ENCODE results near the gene MICAL2. TPM values are rescaled to one million over a fixed set of nuclear protein-coding genes. Genes with fewer than 3 reads are reported as not detected.

The MICAL2 gene
- total RNA-seq, 1 donor from 2014 or later = 367 TPM

- no peak for DNase-seq (ENCODE audit: low read depth)
- H3K36me3 ChIP-seq (ENCODE audit: control insufficient read depth, insufficient read depth, low read length) = no peaks in the 10 kb centered on the region
- H3K27me3 ChIP-seq (ENCODE audit: control insufficient read depth, insufficient read depth, low read length) = no peaks in the 10 kb centered on the region
- TF ChIP-seq, protein P1, sequence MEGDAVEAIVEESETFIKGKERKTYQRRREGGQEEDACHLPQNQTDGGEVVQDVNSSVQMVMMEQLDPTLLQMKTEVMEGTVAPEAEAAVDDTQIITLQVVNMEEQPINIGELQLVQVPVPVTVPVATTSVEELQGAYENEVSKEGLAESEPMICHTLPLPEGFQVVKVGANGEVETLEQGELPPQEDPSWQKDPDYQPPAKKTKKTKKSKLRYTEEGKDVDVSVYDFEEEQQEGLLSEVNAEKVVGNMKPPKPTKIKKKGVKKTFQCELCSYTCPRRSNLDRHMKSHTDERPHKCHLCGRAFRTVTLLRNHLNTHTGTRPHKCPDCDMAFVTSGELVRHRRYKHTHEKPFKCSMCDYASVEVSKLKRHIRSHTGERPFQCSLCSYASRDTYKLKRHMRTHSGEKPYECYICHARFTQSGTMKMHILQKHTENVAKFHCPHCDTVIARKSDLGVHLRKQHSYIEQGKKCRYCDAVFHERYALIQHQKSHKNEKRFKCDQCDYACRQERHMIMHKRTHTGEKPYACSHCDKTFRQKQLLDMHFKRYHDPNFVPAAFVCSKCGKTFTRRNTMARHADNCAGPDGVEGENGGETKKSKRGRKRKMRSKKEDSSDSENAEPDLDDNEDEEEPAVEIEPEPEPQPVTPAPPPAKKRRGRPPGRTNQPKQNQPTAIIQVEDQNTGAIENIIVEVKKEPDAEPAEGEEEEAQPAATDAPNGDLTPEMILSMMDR (IDR thresholded peaks at IDR 0.05; ENCODE audit: insufficient read depth, low read length, poor library complexity, severe bottlenecking) = no peak
- H3K4me3 ChIP-seq (ENCODE audit: low read depth, low read length) = no peak overlapping the region
Observed at GRCh38 chr11:12148882-12149281, 38.5 kb downstream of the MICAL2 start.

DNA sequence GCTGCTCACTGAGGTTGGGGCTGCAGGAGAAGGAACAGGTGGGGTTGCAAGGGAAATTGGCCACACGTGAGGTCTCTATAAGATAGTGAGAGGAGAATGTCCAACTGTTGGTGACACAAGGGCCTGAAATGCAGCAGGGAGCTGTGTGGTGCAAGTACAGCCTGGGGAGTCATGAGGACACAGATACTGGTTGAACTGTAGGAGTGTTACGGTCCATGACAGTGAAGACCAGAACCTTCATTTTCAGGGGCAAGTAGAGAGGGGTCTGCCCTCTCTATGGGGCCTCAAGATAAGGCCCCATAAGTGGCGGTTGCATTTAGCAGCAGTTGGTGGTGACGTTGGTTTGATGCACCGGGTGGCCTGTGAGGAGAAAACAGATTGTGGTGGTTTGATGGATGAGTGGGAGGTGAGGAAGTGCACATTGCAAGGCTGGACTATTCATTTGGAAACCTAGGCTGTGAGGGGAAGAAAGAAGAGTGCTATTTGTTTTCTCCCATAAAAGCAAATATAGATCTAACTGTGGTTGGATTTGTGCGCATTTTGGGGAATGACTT lies 39.4 kb downstream of the MICAL2 start:
- H3K36me3 ChIP-seq (ENCODE audit: control insufficient read depth, insufficient read depth, low read length) = no peaks in the 10 kb centered on the region
- no peaks in the 10 kb centered on the region for H3K27me3 ChIP-seq (ENCODE audit: control insufficient read depth, insufficient read depth, low read length)
- no peak for DNase-seq (ENCODE audit: low read depth)
- H3K4me3 ChIP-seq (ENCODE audit: low read depth, low read length) = no peak overlapping the region
- TF ChIP-seq, protein P1 (IDR thresholded peaks at IDR 0.05; ENCODE audit: insufficient read depth, low read length, poor library complexity, severe bottlenecking) = no peak

DNA sequence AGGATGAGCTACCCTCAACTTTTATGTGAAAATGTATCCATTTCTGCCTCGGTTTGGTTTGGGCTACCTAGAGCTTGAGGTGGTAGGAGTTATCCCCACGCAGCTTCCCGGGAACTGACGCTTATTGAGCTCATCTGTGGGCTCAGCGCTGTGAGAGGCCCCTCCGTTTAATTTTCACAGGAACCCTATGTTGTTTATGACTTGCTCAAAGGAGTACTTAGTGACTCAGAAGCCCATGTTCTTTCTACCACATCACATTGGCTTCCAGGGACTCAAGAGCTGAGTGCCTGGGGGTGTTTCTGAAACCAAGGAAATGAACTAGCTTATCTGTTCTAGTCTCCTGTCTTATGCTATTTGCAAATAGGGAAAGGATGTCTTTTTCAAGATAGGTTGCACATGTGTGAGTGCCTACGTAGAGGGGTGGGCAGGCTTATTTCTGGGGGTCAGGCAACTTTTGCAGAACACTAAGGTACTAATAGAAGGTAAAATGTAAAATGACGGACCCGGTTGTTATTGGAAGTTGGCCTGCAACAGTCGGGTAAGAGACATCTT lies 40.5 kb downstream of the MICAL2 start:
- no peaks in the 10 kb centered on the region for H3K36me3 ChIP-seq (ENCODE audit: control insufficient read depth, insufficient read depth, low read length)
- no peak for DNase-seq (ENCODE audit: low read depth)
- no peak overlapping the region for H3K4me3 ChIP-seq (ENCODE audit: low read depth, low read length)
- TF ChIP-seq, protein P1 (IDR thresholded peaks at IDR 0.05; ENCODE audit: insufficient read depth, low read length, poor library complexity, severe bottlenecking) = no peak
- no peaks in the 10 kb centered on the region for H3K27me3 ChIP-seq (ENCODE audit: control insufficient read depth, insufficient read depth, low read length)

- no peaks in the 10 kb centered on the region for H3K27me3 ChIP-seq (ENCODE audit: control insufficient read depth, insufficient read depth, low read length)
- no peaks in the 10 kb centered on the region for H3K36me3 ChIP-seq (ENCODE audit: control insufficient read depth, insufficient read depth, low read length)
- no peak overlapping the region for H3K4me3 ChIP-seq (ENCODE audit: low read depth, low read length)
- DNase-seq (ENCODE audit: low read depth) = no peak
- TF ChIP-seq, protein P1 (IDR thresholded peaks at IDR 0.05; ENCODE audit: insufficient read depth, low read length, poor library complexity, severe bottlenecking) = no peak
Observed at GRCh38 chr11:12152321-12152720, 41.9 kb downstream of the MICAL2 start.

DNA sequence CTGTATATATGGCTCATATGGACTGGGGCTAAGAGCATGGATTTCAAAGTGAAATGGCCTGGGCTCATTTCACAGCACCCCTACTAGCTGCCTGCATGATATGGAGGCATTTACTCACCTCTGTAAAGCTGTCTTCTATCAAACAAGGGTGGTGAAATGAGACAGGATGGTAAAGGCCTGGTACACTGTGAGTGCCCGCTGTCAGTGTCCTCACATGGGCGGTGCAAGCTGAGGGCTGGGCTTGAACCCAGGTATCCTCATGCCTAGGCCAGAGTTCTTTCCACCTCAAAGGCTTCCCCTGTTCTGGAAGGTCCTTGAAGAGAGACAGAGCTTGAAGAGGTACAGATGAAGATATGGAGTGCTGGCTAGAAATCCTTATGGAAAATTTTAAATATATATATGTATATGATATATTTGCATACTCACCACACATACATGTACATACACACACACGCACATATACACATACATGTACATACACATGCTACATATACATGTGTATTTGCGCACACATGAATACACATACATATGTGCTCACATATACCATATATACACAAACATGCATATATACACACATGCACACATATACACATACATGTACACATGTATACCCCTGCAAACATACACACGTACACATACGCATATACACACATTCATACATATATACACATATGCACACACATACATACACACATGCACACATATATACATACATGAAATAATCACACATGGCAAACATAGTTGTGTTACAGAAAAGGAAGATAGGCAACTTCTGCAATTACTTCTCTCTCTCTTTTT lies 44.7 kb downstream of the MICAL2 start:
- Histone ChIP-seq H3K27me3 (ENCODE audit: control insufficient read depth, insufficient read depth, low read length) (no peaks in the 10 kb centered on the region), H3K4me3 (ENCODE audit: low read depth, low read length) (no peak overlapping the region), H3K36me3 (ENCODE audit: control insufficient read depth, insufficient read depth, low read length) (no peaks in the 10 kb centered on the region)
- DNase-seq (ENCODE audit: low read depth) = no peak
- TF ChIP-seq, protein P1 (IDR thresholded peaks at IDR 0.05; ENCODE audit: insufficient read depth, low read length, poor library complexity, severe bottlenecking) = no peak
